Measurements from ENCODE around the gene DRGX. TPM values are rescaled to one million over a fixed set of nuclear protein-coding genes. Genes with fewer than 3 reads are reported as not detected.

DRGX gene
- total RNA-seq, 4 donors from 2014 or later = not detected

GRCh38 chr10:49403363-49403762, 7.5 kb upstream of the DRGX start:
- 63 to 68% methylated on average over 3 of the region's 3 CpGs for WGBS, 2 donors
- no peak for DNase-seq (ENCODE audit: low spot score in 2 of 2)
- H3K9me3 ChIP-seq = no peaks in the 10 kb centered on the region
- TF ChIP-seq CTCF (IDR thresholded peaks at IDR 0.05) = no peak
- no peak for TF ChIP-seq EP300 (IDR thresholded peaks at IDR 0.05)
- no peak for TF ChIP-seq POLR2A (IDR thresholded peaks at IDR 0.05)
- no peak overlapping the region for H3K4me3 ChIP-seq
- peaks cover 0 to 57% of the 10 kb centered on the region in 2 donors for H3K27me3 ChIP-seq
- H3K36me3 ChIP-seq = no peaks in the 10 kb centered on the region
- H3K27ac ChIP-seq = no peak overlapping the region
- peaks cover 0 to 5% (median 2%) of the 10 kb centered on the region in 4 donors for H3K4me1 ChIP-seq

DNA sequence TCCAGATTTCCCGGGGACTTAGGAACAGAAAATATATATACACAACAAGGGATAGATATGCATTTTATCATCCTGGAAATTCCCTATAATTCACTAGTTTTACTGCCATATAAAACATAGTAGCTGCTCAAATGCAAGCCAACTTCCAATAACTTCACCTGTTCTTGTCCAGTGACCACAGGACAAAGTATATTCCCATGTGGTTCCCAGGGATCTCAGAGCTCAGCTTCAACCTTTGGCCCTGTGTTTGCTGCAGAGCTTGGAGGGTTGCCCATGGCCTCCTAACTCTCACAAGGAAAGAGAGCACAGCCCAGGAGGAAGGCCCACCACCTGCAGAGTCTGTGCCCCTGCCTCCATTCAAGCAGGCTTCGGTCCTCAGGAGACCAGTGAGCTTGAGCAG, 4.5 kb upstream of the DRGX start:
- H3K9me3 ChIP-seq = no peaks in the 10 kb centered on the region
- peaks cover 0 to 33% (median 12%) of the 10 kb centered on the region in 4 donors for H3K4me1 ChIP-seq
- TF ChIP-seq POLR2A (IDR thresholded peaks at IDR 0.05) (no peak), EP300 (IDR thresholded peaks at IDR 0.05) (no peak), CTCF (IDR thresholded peaks at IDR 0.05) (no peak)
- WGBS, 2 donors = 64 to 70% methylated on average over 2 of the region's 2 CpGs
- no peak overlapping the region for H3K27ac ChIP-seq
- peaks cover 0 to 84% of the 10 kb centered on the region in 2 donors for H3K27me3 ChIP-seq
- no peak overlapping the region for H3K4me3 ChIP-seq
- H3K36me3 ChIP-seq = no peaks in the 10 kb centered on the region
- no peak for DNase-seq (ENCODE audit: low spot score in 2 of 2)

GRCh38 chr10:49398986-49399385, 3.1 kb upstream of the DRGX start:
- H3K4me3 ChIP-seq = no peak overlapping the region
- WGBS, 2 donors = 5 to 6% methylated on average over 9 of the region's 9 CpGs
- no peaks in the 10 kb centered on the region for H3K9me3 ChIP-seq
- no peaks in the 10 kb centered on the region for H3K36me3 ChIP-seq
- no peak for TF ChIP-seq POLR2A (IDR thresholded peaks at IDR 0.05)
- no peak for TF ChIP-seq EP300 (IDR thresholded peaks at IDR 0.05)
- TF ChIP-seq CTCF (IDR thresholded peaks at IDR 0.05) = no peak
- H3K4me1 ChIP-seq = peaks cover 0 to 42% (median 14%) of the 10 kb centered on the region in 4 donors
- H3K27ac ChIP-seq = no peak overlapping the region
- DNase-seq (ENCODE audit: low spot score in 2 of 2) = no peak
- H3K27me3 ChIP-seq = peaks cover 0 to 86% of the 10 kb centered on the region in 2 donors

DNA sequence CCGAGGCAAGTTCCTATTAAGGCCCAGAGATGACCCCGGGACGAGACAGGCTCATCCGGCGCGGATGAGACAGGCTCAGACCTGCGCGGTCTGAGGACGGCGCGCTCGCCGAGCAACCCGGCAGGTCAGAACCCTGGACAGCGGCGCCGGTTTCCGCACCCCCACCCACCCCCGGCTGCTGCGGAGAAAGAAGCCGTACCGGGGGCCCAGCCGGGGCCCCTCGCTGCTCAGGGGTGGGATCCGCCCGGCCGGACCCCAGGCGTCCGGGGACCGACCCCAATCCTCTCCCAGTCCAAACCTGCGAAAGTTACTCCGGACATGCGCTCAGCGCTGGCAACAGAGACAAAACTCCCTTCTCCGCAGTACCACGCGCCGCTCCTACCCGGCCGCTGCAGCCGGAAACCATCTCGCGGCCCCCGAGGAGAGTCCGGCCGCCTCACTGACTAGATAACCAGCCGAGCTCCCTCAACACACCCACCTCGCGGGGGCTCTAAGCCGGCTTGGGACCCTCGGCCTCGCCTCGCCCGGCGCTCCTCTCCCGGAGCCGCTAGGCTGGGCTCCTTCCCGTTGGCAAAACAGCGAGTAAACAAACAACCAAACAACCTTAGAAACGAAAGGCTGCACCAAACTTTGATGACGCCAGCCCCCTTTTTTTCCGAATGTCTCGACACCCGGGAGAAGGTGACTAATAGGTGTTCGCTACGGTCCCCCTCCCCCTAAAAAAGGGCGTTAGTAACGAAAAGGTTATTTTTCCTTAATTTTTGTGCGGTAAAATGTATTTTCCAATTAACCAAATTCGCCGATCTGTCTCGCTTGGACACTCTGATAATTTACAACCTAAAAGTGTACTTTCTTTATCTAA, 2.3 kb upstream of the DRGX start:
- peak overlapping the region in 2 of 4 donors; percentile 9 to 20 for H3K4me3 ChIP-seq
- 1 to 4% methylated on average over 57 to 58 of the region's 72 CpGs for WGBS, 2 donors
- TF ChIP-seq EP300 (IDR thresholded peaks at IDR 0.05) (no peak), POLR2A (IDR thresholded peaks at IDR 0.05) (no peak), CTCF (IDR thresholded peaks at IDR 0.05) (no peak)
- no peaks in the 10 kb centered on the region for H3K36me3 ChIP-seq
- DNase-seq (ENCODE audit: low spot score in 2 of 2) = peak in 1 of 2 donors; percentile 10
- H3K9me3 ChIP-seq = no peaks in the 10 kb centered on the region
- H3K27me3 ChIP-seq = peaks cover 0 to 93% of the 10 kb centered on the region in 2 donors
- H3K4me1 ChIP-seq = peaks cover 0 to 42% (median 14%) of the 10 kb centered on the region in 4 donors
- no peak overlapping the region for H3K27ac ChIP-seq

All from tibial nerve (tissue), 4 donors.